GM12878 (cell line): ENCODE results near the gene FAXC. TPM values are rescaled to one million over a fixed set of nuclear protein-coding genes. Genes with fewer than 3 reads are reported as not detected.

Experiments used
- ATAC-seq: fragments of 200-7000 bp; cut with Tn5 transposase; 3 replicates; pipeline ENCODE4 v1.9.1; 2020; ENCODE audit warnings: mild to moderate bottlenecking, moderate library complexity
- BruUV-seq: library from RNA; stranded (reverse); fragments of 400-500 nt; replicated peaks from 2 replicates; lab custom pipeline; 2021; lab: Mats Ljungman, UMichigan
- CTCF ChIA-PET: fragments of 300-600 bp; sonication (Branson Sonifier 250); formaldehyde crosslinking; extraction: SDS; loops from one replicate; lab custom pipeline; 2021; ENCODE audit warnings: inconsistent platforms; lab: Yijun Ruan, JAX
- POLR2A ChIA-PET: fragments of 350-600 bp; formaldehyde crosslinking; extraction: SDS; loops from one replicate; lab custom pipeline; 2021; ENCODE audit warnings: inconsistent platforms; lab: Charles Lee
- RAD21 ChIA-PET: fragments of 300-600 bp; sonication (Branson Sonifier 250); formaldehyde crosslinking; loops from one replicate; lab custom pipeline; 2023; ENCODE audit warnings: antibody characterized with exemption; ENCODE audit not compliant: unreplicated experiment; lab: Charles Lee
- SMC1A ChIA-PET: fragments of 300-600 bp; sonication (Branson Sonifier 250); formaldehyde crosslinking; loops from one replicate; lab custom pipeline; 2023; ENCODE audit not compliant: unreplicated experiment, uncharacterized antibody; lab: Charles Lee
- DNase-seq: peaks from one replicate; pipeline ENCODE4 v3.0.0-alpha.2; 2011; ENCODE audit warnings: low read depth, low spot score
- FAIRE-seq: peaks from 3 replicates; lab custom pipeline; 2011; peaks lifted over from hg19 to GRCh38; lab: Jason Lieb, UNC
- H2AFZ ChIP-seq: 2 replicates; pipeline ENCODE4 v1.6.0; 2011; ENCODE audit warnings: low read depth, low read length, control low read depth; ENCODE audit not compliant: control insufficient read depth
- H3K27ac ChIP-seq: 2 replicates; pipeline ENCODE4 v1.5.1; 2011; ENCODE audit warnings: control low read depth; ENCODE audit not compliant: control insufficient read depth, insufficient read depth
- H3K27me3 ChIP-seq, 2 experiments: replicated peaks in 1 of 2; 2 replicates each; pipeline versions ENCODE4 v1.6.0 to v1.6.1; 2011; ENCODE audit warnings: low read length in 1 of 2; ENCODE audit not compliant: control insufficient read depth in 2 of 2, insufficient read depth in 2 of 2
- H3K36me3 ChIP-seq, 2 experiments: 2 replicates each; pipeline ENCODE4 v1.5.1; 2011; ENCODE audit warnings: low read length in 1 of 2; ENCODE audit not compliant: control insufficient read depth in 2 of 2, insufficient read depth in 2 of 2
- H3K4me1 ChIP-seq: 2 replicates; pipeline ENCODE4 v1.6.1; 2011; ENCODE audit warnings: mild to moderate bottlenecking, low read length, moderate library complexity, mixed read lengths; ENCODE audit not compliant: control insufficient read depth, insufficient read depth
- H3K4me2 ChIP-seq: 2 replicates; pipeline ENCODE4 v1.6.0; 2011; ENCODE audit warnings: control low read depth; ENCODE audit not compliant: control insufficient read depth, insufficient read depth
- H3K4me3 ChIP-seq: fragments of 200-600 bp; sonication (generic); 2 replicates; pipeline ENCODE4 v1.5.1; 2016
- H3K79me2 ChIP-seq: 2 replicates; pipeline ENCODE4 v1.6.0; 2011; ENCODE audit warnings: low read length; ENCODE audit not compliant: control insufficient read depth, insufficient read depth
- H3K9ac ChIP-seq: 2 replicates; pipeline ENCODE4 v1.8.0; 2011; ENCODE audit warnings: low read length, control low read depth, mixed read lengths; ENCODE audit not compliant: control insufficient read depth, insufficient read depth
- H3K9me3 ChIP-seq: replicated peaks from 3 replicates; pipeline ENCODE4 v1.5.1; 2011; ENCODE audit warnings: mild to moderate bottlenecking, low read length; ENCODE audit not compliant: control insufficient read depth, insufficient read depth
- H4K20me1 ChIP-seq: 2 replicates; pipeline ENCODE4 v1.6.0; 2011; ENCODE audit not compliant: control insufficient read depth, insufficient read depth
- CEBPB ChIP-seq, 2 experiments: fragments of 150-350 bp in 1 of 2; IDR thresholded peaks; 2 replicates each; pipeline ENCODE4 v1.6.1; 2012 to 2014; ENCODE audit warnings: low read depth in 2 of 2, low read length in 2 of 2, borderline replicate concordance in 1 of 2, inconsistent platforms in 1 of 2
- E4F1 ChIP-seq: fragments of 450-650 bp; IDR thresholded peaks from 2 replicates; pipeline ENCODE4 v1.6.1; 2018; ENCODE audit warnings: borderline replicate concordance, mild to moderate bottlenecking; ENCODE audit not compliant: partially characterized antibody
- FOXM1 ChIP-seq: IDR thresholded peaks from 2 replicates; pipeline ENCODE4 v1.6.1; 2012; ENCODE audit warnings: low read depth, mild to moderate bottlenecking, inconsistent platforms, low read length, moderate library complexity
- NR2C2 ChIP-seq: IDR thresholded peaks from 2 replicates; pipeline ENCODE4 v1.6.1; 2011; ENCODE audit warnings: borderline replicate concordance, low read depth; ENCODE audit not compliant: control insufficient read depth, insufficient read length
- PAX8 ChIP-seq: fragments of 450-650 bp; IDR thresholded peaks from 2 replicates; pipeline ENCODE4 v1.6.1; 2017; ENCODE audit warnings: mild to moderate bottlenecking, moderate library complexity
- PKNOX1 ChIP-seq: fragments of 450-650 bp; IDR thresholded peaks from 2 replicates; pipeline ENCODE4 v1.6.1; 2016; ENCODE audit warnings: mild to moderate bottlenecking
- RFX5 ChIP-seq: IDR thresholded peaks from 2 replicates; pipeline ENCODE4 v1.6.1; 2011; ENCODE audit warnings: low read depth, low read length, improper control_type of control experiment
- ZNF687 ChIP-seq: fragments of 450-650 bp; IDR thresholded peaks from 2 replicates; pipeline ENCODE4 v1.6.1; 2017; ENCODE audit warnings: mild to moderate bottlenecking, moderate library complexity
- WGBS: methylation state at CpG from one replicate; pipeline ENCODE4 v1.1.6; 2016; ENCODE audit warnings: low lambda C conversion rate; ENCODE audit not compliant: insufficient replicate concordance, insufficient coverage; ENCODE audit errors: missing lambda C conversion rate; 5-methylcytosine and 5-hydroxymethylcytosine counted together
- in situ Hi-C: fragments of 300-500 bp; cut with MboI; formaldehyde crosslinking; loops from 9 replicates; pipeline ENCODE4 v1.14.3; 2018; ENCODE audit warnings: mixed read lengths
- intact Hi-C: fragments of 100-400 bp; cut with micrococcal nuclease; formaldehyde crosslinking; loops from one replicate; pipeline ENCODE4 v1.14.2; 2022; ENCODE audit not compliant: unreplicated experiment
- polyA plus RNA-seq, 11 experiments: library from polyadenylated mRNA; depleted of rRNA in 4 of 11; unstranded in 6 of 11; stranded (reverse) in 5 of 11; fragments of >200 nt; fragmentation: Nextera tagmentation in 4 of 11; fragmentation: Illumina TruSeq in 1 of 11; extraction: Ambion mirVana in 4 of 11; extraction: Trizol in 1 of 11; gene quantifications; 1 replicate in 1 of 11; 2 replicates in 10 of 11; pipeline versions ENCODE4 v1.2.1 to v1.2.3, GENCODE V29; 2011 to 2016; ENCODE audit warnings: inconsistent platforms in 2 of 11, missing spikeins in 2 of 11, low read depth in 1 of 11
- total RNA-seq, 4 experiments: library from RNA; depleted of rRNA in 3 of 4; stranded (reverse); fragments of >200 nt in 3 of 4; fragmentation: Illumina TruSeq in 1 of 4; extraction: Trizol in 1 of 4; gene quantifications; 2 replicates each; pipeline versions ENCODE4 v1.2.1 to v1.2.3, GENCODE V29; 2013 to 2021
- TF ChIP-seq, protein P1 (sequence below): fragments of 450-650 bp; formaldehyde crosslinking; IDR thresholded peaks from 2 replicates; pipeline ENCODE4 v1.4.0; 2020; ENCODE audit warnings: mild to moderate bottlenecking, moderate library complexity

FAXC gene
- total and polyA plus RNA-seq, 10 of the 15 experiments (the other 5 are each of a cell fraction or from before 2014, with no cell fraction given), result not detected

GRCh38 chr6:99390896-99391295, 41.4 kb upstream of the FAXC start:
- WGBS, result 91% methylated on average over 3 of the region's 3 CpGs
- Histone ChIP-seq H3K36me3 (no peaks in the 10 kb centered on the region), H3K27ac (no peak overlapping the region), H3K4me1 (no peaks in the 10 kb centered on the region), H4K20me1 (no peaks in the 10 kb centered on the region), H3K4me2 (no peak overlapping the region), H3K4me3 (no peak overlapping the region), H3K9ac (no peak overlapping the region), H3K9me3 (no peaks in the 10 kb centered on the region), H3K27me3 (no peaks in the 10 kb centered on the region), H3K79me2 (no peaks in the 10 kb centered on the region), H2AFZ (no peak overlapping the region)
- ATAC-seq (no peak), DNase-seq (no peak), FAIRE-seq (no peak)
- RAD21 ChIA-PET, result no interaction called here
- CTCF ChIA-PET, result no interaction called here
- POLR2A ChIA-PET, result no interaction called here
- SMC1A ChIA-PET, result interaction anchor here (1.1 kb wide), 1 partner anchor 54 kb away, joined by 4 read pairs; no protein-coding TSS in a partner anchor
- in situ Hi-C loops (no loop called here), intact Hi-C loops (no loop called here)
- no TSS peak for BruUV-seq
- TF ChIP-seq ZNF687, result no peak
- TF ChIP-seq E4F1, result no peak
- no peak for TF ChIP-seq CEBPB (IDR thresholded peaks at IDR 0.05; ENCODE audit: borderline replicate concordance in 1 of 2, low read depth in 2 of 2, low read length in 2 of 2)
- no peak for TF ChIP-seq PKNOX1
- TF ChIP-seq, protein P1, sequence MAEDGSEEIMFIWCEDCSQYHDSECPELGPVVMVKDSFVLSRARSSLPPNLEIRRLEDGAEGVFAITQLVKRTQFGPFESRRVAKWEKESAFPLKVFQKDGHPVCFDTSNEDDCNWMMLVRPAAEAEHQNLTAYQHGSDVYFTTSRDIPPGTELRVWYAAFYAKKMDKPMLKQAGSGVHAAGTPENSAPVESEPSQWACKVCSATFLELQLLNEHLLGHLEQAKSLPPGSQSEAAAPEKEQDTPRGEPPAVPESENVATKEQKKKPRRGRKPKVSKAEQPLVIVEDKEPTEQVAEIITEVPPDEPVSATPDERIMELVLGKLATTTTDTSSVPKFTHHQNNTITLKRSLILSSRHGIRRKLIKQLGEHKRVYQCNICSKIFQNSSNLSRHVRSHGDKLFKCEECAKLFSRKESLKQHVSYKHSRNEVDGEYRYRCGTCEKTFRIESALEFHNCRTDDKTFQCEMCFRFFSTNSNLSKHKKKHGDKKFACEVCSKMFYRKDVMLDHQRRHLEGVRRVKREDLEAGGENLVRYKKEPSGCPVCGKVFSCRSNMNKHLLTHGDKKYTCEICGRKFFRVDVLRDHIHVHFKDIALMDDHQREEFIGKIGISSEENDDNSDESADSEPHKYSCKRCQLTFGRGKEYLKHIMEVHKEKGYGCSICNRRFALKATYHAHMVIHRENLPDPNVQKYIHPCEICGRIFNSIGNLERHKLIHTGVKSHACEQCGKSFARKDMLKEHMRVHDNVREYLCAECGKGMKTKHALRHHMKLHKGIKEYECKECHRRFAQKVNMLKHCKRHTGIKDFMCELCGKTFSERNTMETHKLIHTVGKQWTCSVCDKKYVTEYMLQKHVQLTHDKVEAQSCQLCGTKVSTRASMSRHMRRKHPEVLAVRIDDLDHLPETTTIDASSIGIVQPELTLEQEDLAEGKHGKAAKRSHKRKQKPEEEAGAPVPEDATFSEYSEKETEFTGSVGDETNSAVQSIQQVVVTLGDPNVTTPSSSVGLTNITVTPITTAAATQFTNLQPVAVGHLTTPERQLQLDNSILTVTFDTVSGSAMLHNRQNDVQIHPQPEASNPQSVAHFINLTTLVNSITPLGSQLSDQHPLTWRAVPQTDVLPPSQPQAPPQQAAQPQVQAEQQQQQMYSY, result no peak
- TF ChIP-seq FOXM1, result no peak
- TF ChIP-seq PAX8, result no peak
- TF ChIP-seq RFX5, result no peak
- TF ChIP-seq NR2C2, result no peak
